Lung (tissue), 12 donors: Measurements from ENCODE around the gene LCE7A. TPM values are rescaled to one million over a fixed set of nuclear protein-coding genes. Genes with fewer than 3 reads are reported as not detected.

Experiments
- ATAC-seq: fragments of 200-7000 bp; cut with Tn5 transposase; one replicate; pipeline ENCODE4 v1.9.1; 2020; ENCODE audit warnings: moderate number of reproducible peaks; ENCODE audit not compliant: insufficient read depth, low FRiP score
- DNase-seq, 3 donors: peaks; one replicate each; pipeline ENCODE4 v3.0.0-alpha.2; 2013 to 2017
- H3K27ac ChIP-seq, 2 donors: one replicate each; pipeline ENCODE4 v1.5.1; 2013; ENCODE audit warnings: mild to moderate bottlenecking in 2 of 2, moderate library complexity in 2 of 2, control low read depth in 1 of 2, inconsistent platforms in 1 of 2, low read depth in 1 of 2, low read length in 1 of 2
- H3K27me3 ChIP-seq, 3 donors: one replicate each; pipeline ENCODE4 v1.5.1; 2013; ENCODE audit warnings: low read length in 2 of 3; ENCODE audit not compliant: control insufficient read depth in 3 of 3, insufficient read depth in 3 of 3
- H3K36me3 ChIP-seq, 4 donors: one replicate each; pipeline ENCODE4 v1.5.1; 2013; ENCODE audit warnings: low read length in 4 of 4, mild to moderate bottlenecking in 1 of 4, moderate library complexity in 1 of 4; ENCODE audit not compliant: control insufficient read depth in 4 of 4, insufficient read depth in 4 of 4
- H3K4me1 ChIP-seq, 5 donors: one replicate each; pipeline ENCODE4 v1.5.1; 2013; ENCODE audit warnings: low read length in 5 of 5, mild to moderate bottlenecking in 2 of 5, moderate library complexity in 1 of 5; ENCODE audit not compliant: control insufficient read depth in 5 of 5, insufficient read depth in 5 of 5
- H3K4me3 ChIP-seq: one replicate; pipeline ENCODE4 v1.5.1; 2013; ENCODE audit warnings: mild to moderate bottlenecking, control low read depth, moderate library complexity
- H3K9ac ChIP-seq, 2 donors: one replicate each; pipeline ENCODE4 v1.5.1; 2013; ENCODE audit warnings: low read length in 2 of 2, control low read depth in 1 of 2; ENCODE audit not compliant: insufficient read depth in 1 of 2
- H3K9me3 ChIP-seq, 4 donors: one replicate each; pipeline ENCODE4 v1.5.1; 2013; ENCODE audit warnings: low read length in 3 of 4, mild to moderate bottlenecking in 1 of 4, moderate library complexity in 1 of 4; ENCODE audit not compliant: control insufficient read depth in 4 of 4, insufficient read depth in 3 of 4
- WGBS, 2 donors: extraction: QIAGEN DNeasy Blood & Tissue Kit; methylation state at CpG; one replicate each; pipeline ENCODE4 v1.1.7; 2013; 5-methylcytosine and 5-hydroxymethylcytosine counted together
- polyA plus RNA-seq, 2 donors: library from polyadenylated mRNA; stranded (reverse); fragments of 200-250 nt; gene quantifications; one replicate each; pipeline ENCODE4 v1.2.1, GENCODE V29; 2013
- total RNA-seq, 2 donors: library from RNA; depleted of rRNA in 1 of 2; stranded (reverse); fragments of >200 nt in 1 of 2; gene quantifications; one replicate each; pipeline ENCODE4 v1.2.1, GENCODE V29; 2014 to 2021
- TF ChIP-seq, protein P1 (sequence below): IDR thresholded peaks from 2 replicates; pipeline ENCODE4 v1.5.1; 2012; ENCODE audit warnings: mild to moderate bottlenecking; ENCODE audit errors: control extremely low read depth, extremely low read depth
- donor health status: control.
- donor health status: control.
- donor health status: Bipolar disorder and iron deficiency.
- donor health status: healthy.
- donor health status: DM: yes; HTN: yes; CAD: no.

LCE7A gene
- total and polyA plus RNA-seq, 4 donors = not detected

DNA sequence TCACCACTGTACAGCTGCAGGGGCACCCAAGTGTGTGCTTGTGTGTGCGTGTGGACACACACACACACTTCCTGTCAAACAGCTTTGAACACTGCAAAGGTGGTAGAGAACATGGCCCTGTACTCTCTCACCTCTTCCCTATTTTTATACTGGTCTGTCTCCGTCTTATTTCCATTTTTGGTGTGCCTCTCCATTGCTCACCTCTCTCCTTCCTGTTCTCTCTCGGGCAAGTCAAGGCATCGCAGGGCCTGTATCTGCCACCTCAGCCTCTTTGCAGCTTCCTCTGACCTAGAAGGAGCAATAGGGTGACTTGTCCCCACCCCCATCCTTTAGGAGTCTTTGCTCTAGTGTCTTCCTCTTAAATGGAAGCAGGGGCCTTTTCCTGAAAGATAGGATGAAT is 20.5 kb downstream of the LCE7A start:
- no peak overlapping the region for H3K27ac ChIP-seq
- H3K4me1 ChIP-seq = no peaks in the 10 kb centered on the region
- H3K27me3 ChIP-seq = no peaks in the 10 kb centered on the region
- DNase-seq = no peak
- WGBS, 2 donors = 72 to 81% methylated on average over 4 of the region's 4 CpGs
- TF ChIP-seq, protein P1, sequence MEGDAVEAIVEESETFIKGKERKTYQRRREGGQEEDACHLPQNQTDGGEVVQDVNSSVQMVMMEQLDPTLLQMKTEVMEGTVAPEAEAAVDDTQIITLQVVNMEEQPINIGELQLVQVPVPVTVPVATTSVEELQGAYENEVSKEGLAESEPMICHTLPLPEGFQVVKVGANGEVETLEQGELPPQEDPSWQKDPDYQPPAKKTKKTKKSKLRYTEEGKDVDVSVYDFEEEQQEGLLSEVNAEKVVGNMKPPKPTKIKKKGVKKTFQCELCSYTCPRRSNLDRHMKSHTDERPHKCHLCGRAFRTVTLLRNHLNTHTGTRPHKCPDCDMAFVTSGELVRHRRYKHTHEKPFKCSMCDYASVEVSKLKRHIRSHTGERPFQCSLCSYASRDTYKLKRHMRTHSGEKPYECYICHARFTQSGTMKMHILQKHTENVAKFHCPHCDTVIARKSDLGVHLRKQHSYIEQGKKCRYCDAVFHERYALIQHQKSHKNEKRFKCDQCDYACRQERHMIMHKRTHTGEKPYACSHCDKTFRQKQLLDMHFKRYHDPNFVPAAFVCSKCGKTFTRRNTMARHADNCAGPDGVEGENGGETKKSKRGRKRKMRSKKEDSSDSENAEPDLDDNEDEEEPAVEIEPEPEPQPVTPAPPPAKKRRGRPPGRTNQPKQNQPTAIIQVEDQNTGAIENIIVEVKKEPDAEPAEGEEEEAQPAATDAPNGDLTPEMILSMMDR = no peak
- no peak overlapping the region for H3K9ac ChIP-seq
- no peaks in the 10 kb centered on the region for H3K36me3 ChIP-seq
- no peak for ATAC-seq
- H3K4me3 ChIP-seq = no peak overlapping the region
- peaks cover 0 to 4% (median 2%) of the 10 kb centered on the region in 4 donors for H3K9me3 ChIP-seq

DNA sequence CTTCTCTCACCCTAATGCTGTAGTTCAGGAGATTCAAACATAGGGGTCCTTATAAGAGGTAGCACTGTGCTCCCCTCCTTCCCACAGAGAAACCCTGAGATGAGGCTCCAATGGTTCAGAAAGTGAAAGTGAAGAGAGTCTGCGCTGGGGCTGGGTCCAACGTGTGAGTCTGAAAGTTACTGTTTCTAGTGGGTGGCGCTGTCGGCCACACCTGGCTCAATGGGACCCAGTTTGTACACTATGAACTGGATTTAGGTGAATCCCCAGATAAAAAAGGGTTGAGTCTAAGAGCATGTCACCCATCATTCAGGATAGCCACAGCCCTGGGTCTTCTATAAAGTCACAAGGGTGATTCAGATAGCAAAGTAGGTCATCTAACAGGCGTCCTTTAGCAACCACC is 21.1 kb downstream of the LCE7A start:
- DNase-seq = no peak

DNA sequence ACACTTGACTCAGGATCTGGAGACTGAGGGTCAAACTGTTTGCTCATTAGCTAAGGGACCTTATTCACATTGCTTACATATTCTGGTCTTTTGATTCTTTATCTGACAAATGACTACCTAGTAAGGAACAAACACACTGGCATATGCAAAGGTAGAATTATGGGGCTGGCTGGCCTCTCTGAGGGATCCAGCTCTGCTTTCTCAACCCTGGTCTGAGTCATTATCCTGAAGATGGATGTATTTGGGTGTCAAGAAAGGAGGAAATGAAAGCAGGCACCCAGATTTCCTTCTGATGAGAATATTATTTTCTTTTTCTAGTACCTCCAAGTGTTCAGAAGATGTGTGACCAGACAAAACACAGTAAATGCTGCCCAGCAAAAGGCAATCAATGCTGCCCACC is 24.3 kb downstream of the LCE7A start:
- DNase-seq = no peak
- no peak overlapping the region for H3K4me3 ChIP-seq
- TF ChIP-seq, protein P1 = no peak
- H3K36me3 ChIP-seq = no peaks in the 10 kb centered on the region
- no peak for ATAC-seq
- no peaks in the 10 kb centered on the region for H3K4me1 ChIP-seq
- H3K27me3 ChIP-seq = no peaks in the 10 kb centered on the region
- H3K9me3 ChIP-seq = peaks cover 0 to 4% (median 0%) of the 10 kb centered on the region in 4 donors
- no peak overlapping the region for H3K9ac ChIP-seq
- no peak overlapping the region for H3K27ac ChIP-seq

More for the DNA sequence above, 21.1 kb downstream of the LCE7A start:
- no peaks in the 10 kb centered on the region for H3K27me3 ChIP-seq
- H3K4me1 ChIP-seq = no peaks in the 10 kb centered on the region
- H3K9me3 ChIP-seq = peaks cover 0 to 4% (median 2%) of the 10 kb centered on the region in 4 donors
- H3K9ac ChIP-seq = no peak overlapping the region
- H3K4me3 ChIP-seq = no peak overlapping the region
- TF ChIP-seq, protein P1 = no peak
- H3K36me3 ChIP-seq = no peaks in the 10 kb centered on the region
- no peak overlapping the region for H3K27ac ChIP-seq
- no peak for ATAC-seq
- WGBS, 2 donors = 77% methylated on average over 5 of the region's 5 CpGs

DNA sequence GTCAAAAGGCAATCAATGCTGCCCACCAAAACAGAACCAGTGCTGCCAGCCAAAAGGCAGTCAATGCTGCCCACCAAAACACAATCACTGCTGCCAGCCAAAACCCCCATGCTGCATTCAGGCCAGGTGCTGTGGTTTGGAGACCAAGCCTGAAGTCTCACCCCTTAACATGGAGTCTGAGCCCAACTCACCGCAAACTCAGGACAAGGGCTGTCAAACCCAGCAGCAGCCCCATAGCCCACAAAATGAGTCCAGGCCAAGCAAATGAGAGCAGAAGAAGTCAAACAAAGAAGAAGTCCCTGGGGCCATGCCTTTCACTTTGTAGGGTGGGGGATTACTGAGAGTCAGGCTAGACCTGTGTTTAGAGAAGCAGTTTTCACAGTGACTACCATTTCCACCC is 24.7 kb downstream of the LCE7A start:
- Histone ChIP-seq H3K9me3 (peaks cover 0 to 3% (median 1%) of the 10 kb centered on the region in 4 donors), H3K27ac (no peak overlapping the region), H3K27me3 (no peaks in the 10 kb centered on the region), H3K4me3 (no peak overlapping the region), H3K4me1 (no peaks in the 10 kb centered on the region), H3K36me3 (no peaks in the 10 kb centered on the region), H3K9ac (no peak overlapping the region)
- ATAC-seq (no peak), DNase-seq (no peak)
- TF ChIP-seq, protein P1 = no peak
- WGBS, 2 donors = 93 to 97% methylated on average over 1 of the region's 1 CpG
